ENCODE measurements around the gene KLK15.

DNA sequence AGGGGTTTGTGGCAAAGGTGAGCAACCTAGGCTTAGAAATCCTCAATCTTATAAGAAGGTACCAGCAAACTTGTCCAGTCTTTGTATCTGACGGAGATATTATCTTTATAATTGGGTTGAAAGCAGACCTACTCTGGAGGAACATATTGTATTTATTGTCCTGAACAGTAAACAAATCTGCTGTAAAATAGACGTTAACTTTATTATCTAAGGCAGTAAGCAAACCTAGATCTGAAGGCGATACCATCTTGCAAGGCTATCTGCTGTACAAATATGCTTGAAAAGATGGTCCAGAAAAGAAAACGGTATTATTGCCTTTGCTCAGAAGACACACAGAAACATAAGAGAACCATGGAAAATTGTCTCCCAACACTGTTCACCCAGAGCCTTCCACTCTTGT is 36.1 kb upstream of the KLK15 start:
- no peak for TF ChIP-seq GATA2 (IDR thresholded peaks at IDR 0.05; ENCODE audit: low read depth, low read length)
- no peak for TF ChIP-seq GATA3 (IDR thresholded peaks at IDR 0.05; ENCODE audit: low read depth, low read length)

Data from SH-SY5Y (cell line).